ENCODE results near the gene ZNF726. TPM values are rescaled to one million over a fixed set of nuclear protein-coding genes. Genes with fewer than 3 reads are reported as not detected.
"Not testable (repeated sequence)": the region's sequence is repeated elsewhere in the genome, so short reads cannot be mapped to it uniquely, and the experiment has no call there.

Gene ZNF726
- polyA plus RNA-seq, 2 of the 4 experiments (the other 2 are of a cell fraction): 1.3 to 2.1 TPM

DNA sequence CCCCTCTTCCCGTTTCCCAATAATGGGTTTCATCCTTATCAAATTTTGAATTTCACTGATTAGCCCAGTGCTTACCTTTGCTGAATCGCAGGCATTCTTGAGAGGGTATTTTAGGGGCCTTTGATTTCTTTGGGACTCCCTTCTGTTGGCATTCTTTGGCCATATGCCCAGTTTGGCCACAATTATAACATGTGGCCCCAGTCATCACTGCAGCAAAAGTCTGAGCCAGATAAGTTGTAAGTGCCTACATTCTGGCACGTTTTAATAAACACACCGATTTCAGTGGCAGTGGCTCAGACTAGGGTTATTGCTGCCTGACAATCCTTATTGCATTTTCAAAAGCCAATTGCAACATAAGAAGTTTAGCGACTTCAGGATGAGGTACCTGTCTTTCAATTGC is 41.4 kb downstream of the ZNF726 start:
- 6% methylated on average over 5 of the region's 5 CpGs for WGBS (ENCODE audit: missing lambda C conversion rate)
- no peak for DNase-seq (ENCODE audit: low read depth in 1 of 2, low spot score in 1 of 2)
- Histone ChIP-seq H3K4me3 (no peak overlapping the region), H3K4me1 (no peaks in the 10 kb centered on the region), H3K9me3 (peaks cover 31% of the 10 kb centered on the region; the same call in 2 of the 3 replicates), H3K27ac (no peak overlapping the region), H3K4me2 (no peak overlapping the region)
- ChIA-PET CTCF (no interaction called here), POLR2A (no interaction called here)
- no peak for FAIRE-seq
- ATAC-seq: no peak
- TF ChIP-seq, protein P1, sequence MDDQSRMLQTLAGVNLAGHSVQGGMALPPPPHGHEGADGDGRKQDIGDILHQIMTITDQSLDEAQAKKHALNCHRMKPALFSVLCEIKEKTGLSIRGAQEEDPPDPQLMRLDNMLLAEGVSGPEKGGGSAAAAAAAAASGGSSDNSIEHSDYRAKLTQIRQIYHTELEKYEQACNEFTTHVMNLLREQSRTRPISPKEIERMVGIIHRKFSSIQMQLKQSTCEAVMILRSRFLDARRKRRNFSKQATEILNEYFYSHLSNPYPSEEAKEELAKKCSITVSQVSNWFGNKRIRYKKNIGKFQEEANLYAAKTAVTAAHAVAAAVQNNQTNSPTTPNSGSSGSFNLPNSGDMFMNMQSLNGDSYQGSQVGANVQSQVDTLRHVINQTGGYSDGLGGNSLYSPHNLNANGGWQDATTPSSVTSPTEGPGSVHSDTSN (IDR thresholded peaks at IDR 0.05): no peak
- TF ChIP-seq, protein P2, sequence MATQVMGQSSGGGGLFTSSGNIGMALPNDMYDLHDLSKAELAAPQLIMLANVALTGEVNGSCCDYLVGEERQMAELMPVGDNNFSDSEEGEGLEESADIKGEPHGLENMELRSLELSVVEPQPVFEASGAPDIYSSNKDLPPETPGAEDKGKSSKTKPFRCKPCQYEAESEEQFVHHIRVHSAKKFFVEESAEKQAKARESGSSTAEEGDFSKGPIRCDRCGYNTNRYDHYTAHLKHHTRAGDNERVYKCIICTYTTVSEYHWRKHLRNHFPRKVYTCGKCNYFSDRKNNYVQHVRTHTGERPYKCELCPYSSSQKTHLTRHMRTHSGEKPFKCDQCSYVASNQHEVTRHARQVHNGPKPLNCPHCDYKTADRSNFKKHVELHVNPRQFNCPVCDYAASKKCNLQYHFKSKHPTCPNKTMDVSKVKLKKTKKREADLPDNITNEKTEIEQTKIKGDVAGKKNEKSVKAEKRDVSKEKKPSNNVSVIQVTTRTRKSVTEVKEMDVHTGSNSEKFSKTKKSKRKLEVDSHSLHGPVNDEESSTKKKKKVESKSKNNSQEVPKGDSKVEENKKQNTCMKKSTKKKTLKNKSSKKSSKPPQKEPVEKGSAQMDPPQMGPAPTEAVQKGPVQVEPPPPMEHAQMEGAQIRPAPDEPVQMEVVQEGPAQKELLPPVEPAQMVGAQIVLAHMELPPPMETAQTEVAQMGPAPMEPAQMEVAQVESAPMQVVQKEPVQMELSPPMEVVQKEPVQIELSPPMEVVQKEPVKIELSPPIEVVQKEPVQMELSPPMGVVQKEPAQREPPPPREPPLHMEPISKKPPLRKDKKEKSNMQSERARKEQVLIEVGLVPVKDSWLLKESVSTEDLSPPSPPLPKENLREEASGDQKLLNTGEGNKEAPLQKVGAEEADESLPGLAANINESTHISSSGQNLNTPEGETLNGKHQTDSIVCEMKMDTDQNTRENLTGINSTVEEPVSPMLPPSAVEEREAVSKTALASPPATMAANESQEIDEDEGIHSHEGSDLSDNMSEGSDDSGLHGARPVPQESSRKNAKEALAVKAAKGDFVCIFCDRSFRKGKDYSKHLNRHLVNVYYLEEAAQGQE (IDR thresholded peaks at IDR 0.05): no peak
- TF ChIP-seq RARB (CRISPR knock-in tag; IDR thresholded peaks at IDR 0.05): no peak
- TF ChIP-seq, protein P3, sequence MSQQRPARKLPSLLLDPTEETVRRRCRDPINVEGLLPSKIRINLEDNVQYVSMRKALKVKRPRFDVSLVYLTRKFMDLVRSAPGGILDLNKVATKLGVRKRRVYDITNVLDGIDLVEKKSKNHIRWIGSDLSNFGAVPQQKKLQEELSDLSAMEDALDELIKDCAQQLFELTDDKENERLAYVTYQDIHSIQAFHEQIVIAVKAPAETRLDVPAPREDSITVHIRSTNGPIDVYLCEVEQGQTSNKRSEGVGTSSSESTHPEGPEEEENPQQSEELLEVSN (IDR thresholded peaks at IDR 0.05; ENCODE audit: borderline replicate concordance, low read depth): no peak
- no peak for TF ChIP-seq EHMT2 (IDR thresholded peaks at IDR 0.05; ENCODE audit: low read depth)
- no peak for TF ChIP-seq TFCP2L1 (CRISPR knock-in tag; IDR thresholded peaks at IDR 0.05)
- no peak for TF ChIP-seq CHD4 (IDR thresholded peaks at IDR 0.05; ENCODE audit: borderline replicate concordance)
- TF ChIP-seq TP53 (CRISPR knock-in tag; IDR thresholded peaks at IDR 0.05): no peak
- TF ChIP-seq MYC (IDR thresholded peaks at IDR 0.05; ENCODE audit: borderline replicate concordance, low read length): no peak
- TF ChIP-seq CBX8 (IDR thresholded peaks at IDR 0.05): no peak
- TF ChIP-seq, protein P4, sequence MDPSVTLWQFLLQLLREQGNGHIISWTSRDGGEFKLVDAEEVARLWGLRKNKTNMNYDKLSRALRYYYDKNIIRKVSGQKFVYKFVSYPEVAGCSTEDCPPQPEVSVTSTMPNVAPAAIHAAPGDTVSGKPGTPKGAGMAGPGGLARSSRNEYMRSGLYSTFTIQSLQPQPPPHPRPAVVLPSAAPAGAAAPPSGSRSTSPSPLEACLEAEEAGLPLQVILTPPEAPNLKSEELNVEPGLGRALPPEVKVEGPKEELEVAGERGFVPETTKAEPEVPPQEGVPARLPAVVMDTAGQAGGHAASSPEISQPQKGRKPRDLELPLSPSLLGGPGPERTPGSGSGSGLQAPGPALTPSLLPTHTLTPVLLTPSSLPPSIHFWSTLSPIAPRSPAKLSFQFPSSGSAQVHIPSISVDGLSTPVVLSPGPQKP (IDR thresholded peaks at IDR 0.05; ENCODE audit: low read depth, low read length): no peak
- TF ChIP-seq ZFP36 (IDR thresholded peaks at IDR 0.05; ENCODE audit: borderline replicate concordance, partially characterized antibody): no peak
- no peak for TF ChIP-seq ESRRA (IDR thresholded peaks at IDR 0.05; ENCODE audit: borderline replicate concordance, low read length)
- TF ChIP-seq ZNF302 (CRISPR knock-in tag; IDR thresholded peaks at IDR 0.05): no peak
- TF ChIP-seq ZC3H11A (IDR thresholded peaks at IDR 0.05): no peak
- TF ChIP-seq PHF8 (IDR thresholded peaks at IDR 0.05; ENCODE audit: borderline replicate concordance, low read depth): no peak
- TF ChIP-seq RCOR1 (IDR thresholded peaks at IDR 0.05; ENCODE audit: low read depth, low read length): no peak
- TF ChIP-seq POLR2AphosphoS2 (conservative IDR thresholded peaks at IDR 0.05; ENCODE audit: low read length): no peak

DNA sequence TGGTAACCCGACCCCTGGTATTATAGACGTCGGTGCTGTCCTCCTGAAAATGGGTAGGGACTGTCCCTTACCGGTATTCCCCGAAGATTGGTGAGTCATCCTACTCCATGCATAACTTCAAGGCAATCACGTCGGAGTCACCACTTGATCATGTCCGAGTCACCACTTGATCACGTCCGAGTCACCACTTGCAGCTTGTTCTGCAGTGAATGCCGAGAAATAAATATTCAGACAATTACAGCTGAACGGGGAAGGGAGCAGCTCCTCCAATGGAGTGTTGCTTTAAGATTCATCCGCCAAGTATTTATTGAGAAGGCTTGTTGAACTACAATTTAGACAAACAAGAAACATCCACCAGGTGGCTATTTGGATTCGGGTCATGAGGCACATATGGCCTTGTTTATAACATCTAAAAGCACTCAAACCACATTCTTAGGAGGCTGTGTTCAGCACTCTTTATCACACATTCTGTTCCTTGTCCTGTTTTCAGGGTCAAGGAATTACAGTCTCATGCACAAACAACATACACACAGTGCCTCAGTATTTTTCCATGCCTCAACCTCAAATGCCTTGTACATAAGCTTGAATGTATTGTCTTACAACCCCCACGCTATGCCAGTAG is 43.1 kb downstream of the ZNF726 start:
- TF ChIP-seq BHLHE40 (IDR thresholded peaks at IDR 0.05; ENCODE audit: low read depth, low read length): no peak
- no peak for TF ChIP-seq FOSL2 (IDR thresholded peaks at IDR 0.05)
- peak; percentile 54 for TF ChIP-seq FOSL2 (CRISPR knock-in tag; IDR thresholded peaks at IDR 0.05)
- no peak for TF ChIP-seq RARB (CRISPR knock-in tag; IDR thresholded peaks at IDR 0.05)
- no peak overlapping the region for H3K27ac ChIP-seq
- FAIRE-seq (peak; percentile 74), DNase-seq (ENCODE audit: low read depth in 1 of 2, low spot score in 1 of 2) (peak in 1 of 2 experiments; percentile 11), ATAC-seq (no peak)
- no peak overlapping the region for H3K4me2 ChIP-seq
- H3K4me1 ChIP-seq: no peaks in the 10 kb centered on the region
- WGBS (ENCODE audit: missing lambda C conversion rate): 4% methylated on average over 15 of the region's 15 CpGs
- POLR2A ChIA-PET: no interaction called here
- peaks cover 34% of the 10 kb centered on the region; the same call in 2 of the 3 replicates for H3K9me3 ChIP-seq
- CTCF ChIA-PET: no interaction called here
- no peak overlapping the region for H3K4me3 ChIP-seq

DNA sequence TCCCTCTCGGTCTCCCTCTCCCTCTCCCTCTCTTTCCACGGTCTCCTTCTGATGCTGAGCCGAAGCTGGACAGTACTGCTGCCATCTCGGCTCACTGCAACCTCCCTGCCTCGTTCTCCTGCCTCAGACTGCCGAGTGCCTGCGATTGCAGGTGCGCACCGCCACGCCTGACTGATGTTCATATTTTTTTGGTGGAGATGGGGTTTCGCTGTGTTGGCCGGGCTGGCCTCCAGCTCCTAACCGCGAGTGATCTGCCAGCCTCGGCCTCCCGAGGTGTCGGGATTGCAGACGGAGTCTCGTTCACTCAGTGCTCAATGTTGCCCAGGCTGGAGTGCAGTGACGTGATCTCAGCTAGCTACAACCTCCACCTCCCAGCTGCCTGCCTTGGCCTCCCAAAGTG is 48.7 kb downstream of the ZNF726 start:
- DNase-seq (ENCODE audit: low read depth in 1 of 2, low spot score in 1 of 2); H3K4me1 ChIP-seq; H3K27ac ChIP-seq; POLR2A ChIA-PET; H3K4me3 ChIP-seq; CTCF ChIA-PET; ATAC-seq; H3K4me2 ChIP-seq; FAIRE-seq: not testable (repeated sequence)
- WGBS (ENCODE audit: missing lambda C conversion rate): 42% methylated on average over 14 of the region's 20 CpGs
- peaks cover 26% of the 10 kb centered on the region for H3K9me3 ChIP-seq

DNA sequence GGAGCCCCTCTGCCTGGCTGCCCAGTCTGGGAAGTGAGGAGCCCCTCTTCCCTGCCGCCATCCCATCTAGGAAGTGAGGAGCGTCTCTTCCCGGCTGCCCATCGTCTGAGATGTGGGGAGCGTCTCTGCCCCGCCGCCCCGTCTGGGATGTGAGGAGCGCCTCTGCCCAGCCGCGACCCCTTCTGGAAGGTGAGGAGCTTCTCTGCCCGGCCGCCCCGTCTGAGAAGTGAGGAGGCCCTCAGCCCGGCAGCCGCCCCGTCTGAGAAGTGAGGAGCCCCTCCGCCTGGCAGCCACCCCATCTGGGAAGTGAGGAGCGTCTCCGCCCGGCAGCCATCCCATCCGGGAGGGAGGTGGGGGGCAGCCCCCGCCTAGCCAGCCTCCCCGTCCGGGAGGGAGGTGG is 49.2 kb downstream of the ZNF726 start:
- not testable (repeated sequence) for FAIRE-seq

DNA sequence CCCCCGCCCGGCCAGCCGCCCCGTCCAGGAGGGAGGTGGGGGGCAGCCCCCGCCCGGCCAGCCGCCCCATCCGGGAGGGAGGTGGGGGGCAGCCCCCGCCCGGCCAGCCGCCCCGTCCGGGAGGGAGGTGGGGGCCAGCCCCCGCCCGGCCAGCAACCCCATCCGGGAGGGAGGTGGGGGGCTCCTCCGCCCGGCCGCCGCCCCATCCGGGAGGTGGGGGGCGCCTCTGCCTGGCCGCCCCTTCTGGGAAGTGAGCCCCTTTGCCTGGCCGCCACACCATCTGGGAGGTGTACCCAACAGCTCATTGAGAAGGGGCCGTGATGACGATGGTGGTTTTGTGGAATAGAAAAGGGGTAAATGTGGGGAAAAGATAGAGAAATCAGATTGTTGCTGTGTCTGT is 49.6 kb downstream of the ZNF726 start:
- DNase-seq (ENCODE audit: low read depth in 1 of 2, low spot score in 1 of 2); CTCF ChIA-PET; FAIRE-seq; ATAC-seq; H3K4me3 ChIP-seq; H3K27ac ChIP-seq; H3K4me2 ChIP-seq; H3K4me1 ChIP-seq; POLR2A ChIA-PET: not testable (repeated sequence)
- peaks cover 28% of the 10 kb centered on the region for H3K9me3 ChIP-seq
- WGBS (ENCODE audit: missing lambda C conversion rate): 50% methylated on average over 5 of the region's 26 CpGs

More for the DNA sequence above, 49.2 kb downstream of the ZNF726 start:
- CTCF ChIA-PET; H3K4me1 ChIP-seq; H3K4me3 ChIP-seq; ATAC-seq; H3K4me2 ChIP-seq; H3K27ac ChIP-seq; POLR2A ChIA-PET; DNase-seq (ENCODE audit: low read depth in 1 of 2, low spot score in 1 of 2): not testable (repeated sequence)
- 87% methylated on average over 4 of the region's 25 CpGs for WGBS (ENCODE audit: missing lambda C conversion rate)
- H3K9me3 ChIP-seq: peaks cover 29% of the 10 kb centered on the region

Measured in A549 (cell line).